ENCODE measurements around the gene GALM.
"Not testable (repeated sequence)": the region's sequence is repeated elsewhere in the genome, so short reads cannot be mapped to it uniquely, and the experiment has no call there.

The GALM gene

GRCh38 chr2:38665854-38666555 lies at the start of gene GALM:
GALM (plus strand) TSS chr2:38666114; CDS start chr2:38666162, 48 bp downstream.
- no peak for DNase-seq (ENCODE audit: low read depth)

GRCh38 chr2:38617301-38617700 lies 48.6 kb upstream of the GALM start:
- DNase-seq (ENCODE audit: low read depth) = no peak

GRCh38 chr2:38619458-38620164 lies 46.3 kb upstream of the GALM start:
- DNase-seq (ENCODE audit: low read depth) = no peak

GRCh38 chr2:38620282-38620977 lies 45.5 kb upstream of the GALM start:
- no peak for DNase-seq (ENCODE audit: low read depth)

- DNase-seq (ENCODE audit: low read depth) = no peak
Observed at GRCh38 chr2:38621018-38621417, 44.9 kb upstream of the GALM start.

- DNase-seq (ENCODE audit: low read depth) = no peak
Observed at GRCh38 chr2:38622210-38622609, 43.7 kb upstream of the GALM start.

GRCh38 chr2:38626326-38627035 lies 39.4 kb upstream of the GALM start:
- DNase-seq (ENCODE audit: low read depth) = no peak

- no peak for DNase-seq (ENCODE audit: low read depth)
Observed at GRCh38 chr2:38627391-38627790, 38.5 kb upstream of the GALM start.

- DNase-seq (ENCODE audit: low read depth) = no peak
Observed at GRCh38 chr2:38629684-38630083, 36.2 kb upstream of the GALM start.

- DNase-seq (ENCODE audit: low read depth) = no peak
Observed at GRCh38 chr2:38631976-38632375, 33.9 kb upstream of the GALM start.

- no peak for DNase-seq (ENCODE audit: low read depth)
Observed at GRCh38 chr2:38632980-38633379, 32.9 kb upstream of the GALM start.

- no peak for DNase-seq (ENCODE audit: low read depth)
Observed at GRCh38 chr2:38633895-38634294, 32.0 kb upstream of the GALM start.

- DNase-seq (ENCODE audit: low read depth) = no peak
Observed at GRCh38 chr2:38634684-38635083, 31.2 kb upstream of the GALM start.

- DNase-seq (ENCODE audit: low read depth) = no peak
Observed at GRCh38 chr2:38635139-38635538, 30.8 kb upstream of the GALM start.

GRCh38 chr2:38636069-38636468 lies 29.8 kb upstream of the GALM start:
- DNase-seq (ENCODE audit: low read depth) = no peak

GRCh38 chr2:38642373-38643017 lies 23.4 kb upstream of the GALM start:
- DNase-seq (ENCODE audit: low read depth) = not testable (repeated sequence)

GRCh38 chr2:38643021-38643671 lies 22.8 kb upstream of the GALM start:
- DNase-seq (ENCODE audit: low read depth) = no peak

GRCh38 chr2:38643683-38644511 lies 22.0 kb upstream of the GALM start:
- DNase-seq (ENCODE audit: low read depth) = not testable (repeated sequence)

- DNase-seq (ENCODE audit: low read depth) = no peak
Observed at GRCh38 chr2:38648107-38648761, 17.7 kb upstream of the GALM start.

GRCh38 chr2:38649176-38649728 lies 16.7 kb upstream of the GALM start:
- DNase-seq (ENCODE audit: low read depth) = no peak
